GM21528 (cell line): ENCODE results near the gene MYH11.
"Not testable (repeated sequence)": the region's sequence is repeated elsewhere in the genome, so short reads cannot be mapped to it uniquely, and the experiment has no call there.

Experiments
- ATAC-seq: cut with Tn5 transposase; IDR thresholded peaks from one replicate; pipeline ENCODE4 v1.9.1; 2021; ENCODE audit warnings: mild to moderate bottlenecking, moderate library complexity; ENCODE audit not compliant: unreplicated experiment, low FRiP score

The MYH11 gene

DNA sequence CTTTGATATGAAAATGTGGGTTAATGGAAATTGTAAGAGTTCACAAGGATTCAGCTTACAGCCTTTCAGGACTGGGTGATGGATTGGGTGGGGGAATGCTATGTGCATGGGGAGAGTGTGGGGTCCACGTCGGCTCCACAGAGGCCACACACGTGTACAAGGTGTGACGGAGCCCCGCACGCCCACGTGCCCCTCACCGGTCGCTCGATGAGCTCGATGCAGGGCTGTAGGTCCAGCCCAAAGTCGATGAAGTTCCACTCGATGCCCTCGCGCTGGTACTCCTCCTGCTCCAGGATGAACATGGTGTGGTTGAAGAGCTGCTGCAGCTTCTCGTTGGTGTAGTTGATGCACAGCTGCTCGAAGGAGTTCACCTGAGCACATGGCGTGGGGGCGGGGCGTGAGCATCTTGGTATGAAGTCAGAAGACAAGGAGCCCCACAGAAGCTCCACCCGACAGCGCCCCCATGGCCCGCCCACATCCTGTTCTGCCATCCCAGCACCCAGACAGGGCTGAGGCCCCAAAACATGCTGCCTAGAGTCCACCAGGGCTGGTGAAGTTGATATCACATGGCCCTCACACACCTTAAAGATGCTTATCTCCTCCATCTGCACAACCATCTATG, 99.1 kb downstream of the MYH11 start:
- no peak for ATAC-seq

DNA sequence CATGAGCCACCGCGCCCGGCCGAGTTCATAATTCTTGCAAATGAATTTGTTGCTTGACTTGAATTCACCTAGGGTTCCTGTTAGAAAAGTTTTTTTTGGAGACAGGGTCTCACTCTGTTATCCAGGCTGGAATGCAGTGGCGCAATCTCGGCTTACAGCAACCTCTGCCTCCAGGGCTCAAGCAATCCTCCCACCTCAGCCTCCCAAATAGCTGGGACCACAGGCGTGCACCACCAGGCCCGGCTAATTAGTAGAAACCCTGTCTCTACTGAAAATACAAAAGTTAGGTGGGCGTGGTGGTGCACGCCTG, 99.8 kb downstream of the MYH11 start:
- no peak for ATAC-seq

DNA sequence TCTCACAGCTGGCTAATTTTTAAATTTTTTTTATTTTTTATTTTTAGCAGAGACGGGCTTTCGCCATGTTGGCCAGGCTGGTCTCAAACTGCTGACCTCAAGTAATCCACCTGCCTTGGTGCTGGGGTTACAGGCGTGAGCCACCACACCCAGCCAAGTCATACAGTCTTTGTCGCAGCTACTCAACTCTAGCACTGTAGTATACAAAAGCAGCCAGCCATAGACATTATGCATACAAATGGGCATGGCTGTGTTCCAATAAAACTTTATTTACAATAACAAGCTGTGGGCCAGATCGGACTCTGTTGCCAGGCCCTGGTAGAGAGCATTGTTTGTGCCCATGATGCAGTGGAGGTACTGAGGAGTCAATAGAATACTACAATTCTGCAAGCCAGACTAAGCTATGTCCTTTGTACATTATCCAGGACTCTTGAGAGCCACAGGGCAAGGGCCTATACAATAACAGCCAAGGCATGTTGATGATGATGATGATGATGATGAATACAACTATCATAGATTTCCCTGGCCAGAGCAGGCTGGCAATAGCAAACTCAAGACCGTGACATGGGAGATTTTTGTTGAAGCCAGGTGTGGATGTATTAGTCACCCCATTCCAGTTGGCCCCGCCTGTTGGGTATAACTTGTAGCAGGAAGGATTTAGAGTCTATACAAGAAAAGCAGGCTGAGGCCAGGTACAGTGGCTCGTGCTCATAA, 101.8 kb downstream of the MYH11 start:
- ATAC-seq = no peak

DNA sequence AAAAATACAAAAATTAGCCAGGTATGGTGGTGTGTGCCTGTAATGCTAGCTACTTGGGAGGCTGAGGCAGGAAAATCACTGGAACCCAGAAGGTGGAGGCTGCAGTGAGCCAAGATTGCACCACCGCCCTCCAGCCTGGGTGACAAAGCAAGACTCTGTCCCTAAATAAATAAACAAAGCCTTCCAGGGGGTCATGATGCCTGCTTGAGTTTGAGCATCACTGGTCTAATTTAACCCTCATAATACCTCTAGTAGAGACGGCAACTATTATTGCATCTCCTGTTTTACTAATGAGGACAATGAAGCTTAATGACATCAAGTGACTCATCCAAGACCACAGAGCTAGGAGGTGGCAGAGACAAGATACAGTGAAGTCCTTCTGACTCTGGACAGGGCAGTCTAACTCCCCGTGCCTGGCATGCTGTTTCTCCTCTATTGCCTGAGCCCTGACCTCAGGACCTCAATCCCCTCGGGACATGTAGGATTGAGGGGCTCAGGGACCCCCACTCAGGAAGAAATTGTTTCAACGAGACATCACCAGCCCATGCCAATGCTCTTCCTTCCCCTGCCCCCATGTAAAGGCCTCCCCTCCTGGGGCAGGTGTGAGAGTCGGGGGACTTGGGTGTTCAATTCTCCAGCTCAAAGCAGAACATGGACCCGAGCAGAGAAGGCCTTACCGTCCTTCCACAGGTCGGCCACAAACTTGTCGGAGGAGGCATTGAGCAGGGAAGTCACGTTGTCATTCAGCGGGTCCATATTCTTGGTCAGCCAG, 103.9 kb downstream of the MYH11 start:
- ATAC-seq = no peak

DNA sequence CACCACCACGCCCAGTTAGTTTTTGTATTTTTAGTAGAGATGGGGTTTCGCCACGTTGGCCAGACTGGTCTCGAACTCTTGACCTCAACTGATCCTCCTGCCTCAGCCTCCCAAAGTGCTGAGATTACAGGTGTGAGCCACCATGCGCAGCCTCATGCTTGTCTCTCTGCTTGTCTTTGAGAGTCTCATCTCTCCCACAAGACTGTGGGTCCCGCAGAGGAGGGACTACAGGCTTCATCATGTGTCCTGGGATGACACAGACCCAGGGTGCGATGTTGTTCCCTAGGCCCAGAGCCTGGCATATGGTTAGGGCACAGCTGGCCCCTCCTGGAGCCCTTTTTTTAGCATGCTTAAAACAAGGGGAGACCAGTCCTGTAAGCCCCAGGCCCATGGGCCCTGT, 104.9 kb downstream of the MYH11 start:
- no peak for ATAC-seq

DNA sequence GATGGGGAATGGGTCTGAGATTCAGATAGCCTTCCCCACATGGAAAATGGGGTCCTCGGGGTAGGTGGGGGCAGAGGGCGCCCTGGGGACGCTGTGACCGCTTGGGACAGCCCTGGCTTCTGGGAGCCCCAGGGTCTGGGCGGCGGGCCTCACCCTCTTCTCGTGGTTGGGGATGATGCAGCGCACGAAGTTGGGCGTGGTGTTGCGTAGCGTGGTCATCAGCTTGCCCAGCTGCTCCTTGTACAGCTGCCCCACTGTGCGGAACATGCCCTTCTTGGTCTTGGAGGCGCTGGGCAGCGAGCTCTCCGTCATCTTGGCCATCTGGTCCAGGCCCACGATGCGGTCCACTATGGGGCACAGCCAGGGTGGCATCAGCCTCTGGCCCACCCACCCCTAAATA, 106.8 kb downstream of the MYH11 start:
- ATAC-seq = no peak

DNA sequence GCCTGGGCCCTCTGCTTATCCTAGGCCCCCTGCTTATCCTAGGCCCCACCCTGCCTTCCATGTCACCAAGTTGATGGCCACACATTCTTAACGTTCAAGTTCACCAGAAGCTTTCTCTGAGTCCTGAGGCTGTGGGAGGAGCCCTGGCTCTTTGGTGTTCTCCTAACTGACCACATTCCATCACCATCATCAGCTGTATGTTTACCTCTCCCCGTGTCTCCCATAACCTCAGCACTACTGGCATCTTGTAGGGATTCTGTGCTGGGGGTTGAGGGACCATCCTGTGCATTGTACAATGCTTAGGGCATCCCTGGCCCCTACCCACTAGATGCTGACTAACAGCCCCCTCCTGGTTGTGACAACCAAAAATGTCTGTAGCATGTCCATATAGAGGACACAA, 107.5 kb downstream of the MYH11 start:
- ATAC-seq = no peak

DNA sequence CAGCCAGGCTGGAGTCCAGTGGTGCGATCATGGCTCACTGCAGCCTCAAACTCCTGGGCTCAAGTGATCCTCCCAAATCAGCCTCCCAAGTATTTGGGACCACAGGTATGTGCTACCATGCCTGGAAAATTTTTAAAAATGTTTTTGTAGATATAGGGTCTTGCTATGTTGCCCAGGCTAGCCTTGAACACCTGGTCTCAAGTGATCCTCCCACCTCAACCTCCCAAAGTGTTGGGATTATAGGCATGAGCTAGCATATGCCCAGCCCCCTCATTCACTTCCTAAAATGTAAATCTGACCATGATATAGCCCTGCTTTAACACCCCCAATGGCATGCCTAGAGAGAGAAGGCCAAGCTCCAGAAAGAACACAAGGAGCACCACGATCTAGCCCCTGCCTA, 108.2 kb downstream of the MYH11 start:
- ATAC-seq = no peak

DNA sequence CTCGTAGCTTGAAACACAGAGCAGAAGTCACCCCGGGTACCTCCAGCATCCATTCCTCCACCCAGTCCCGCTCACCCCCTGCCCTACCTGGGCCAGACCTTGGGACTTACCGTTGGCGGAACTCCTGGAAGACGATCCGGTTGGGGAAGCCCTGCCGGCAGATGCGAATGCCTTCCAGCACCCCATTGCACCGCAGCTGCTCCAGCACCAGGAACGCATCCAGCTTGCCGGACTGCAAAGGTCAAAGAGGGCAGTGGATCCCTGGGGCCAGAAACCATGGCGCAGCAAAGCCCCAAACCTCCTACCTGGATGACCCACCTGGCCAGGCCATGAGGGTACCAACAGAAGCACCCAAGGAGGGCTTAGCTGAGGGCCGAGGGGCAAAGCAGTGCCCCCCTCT, 108.9 kb downstream of the MYH11 start:
- no peak for ATAC-seq

DNA sequence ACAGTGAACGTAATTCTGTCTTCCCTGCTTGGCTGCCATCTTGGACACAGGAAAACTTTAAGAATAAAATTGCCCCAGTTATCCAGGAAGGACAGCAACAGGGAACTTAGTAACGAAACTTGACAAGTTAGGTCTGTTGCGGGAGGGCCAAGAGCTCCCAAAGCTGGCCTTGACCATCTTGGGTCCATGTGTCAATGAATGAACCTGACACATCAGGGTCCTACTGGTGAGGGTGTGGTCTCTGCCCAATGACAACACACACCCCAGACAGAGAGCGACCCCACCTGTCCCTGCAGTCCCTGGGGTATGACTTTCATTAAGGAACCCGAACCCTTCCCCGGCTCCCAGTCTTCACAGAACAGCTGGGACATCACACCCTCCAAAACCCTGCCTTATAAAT, 110.5 kb downstream of the MYH11 start:
- no peak for ATAC-seq

DNA sequence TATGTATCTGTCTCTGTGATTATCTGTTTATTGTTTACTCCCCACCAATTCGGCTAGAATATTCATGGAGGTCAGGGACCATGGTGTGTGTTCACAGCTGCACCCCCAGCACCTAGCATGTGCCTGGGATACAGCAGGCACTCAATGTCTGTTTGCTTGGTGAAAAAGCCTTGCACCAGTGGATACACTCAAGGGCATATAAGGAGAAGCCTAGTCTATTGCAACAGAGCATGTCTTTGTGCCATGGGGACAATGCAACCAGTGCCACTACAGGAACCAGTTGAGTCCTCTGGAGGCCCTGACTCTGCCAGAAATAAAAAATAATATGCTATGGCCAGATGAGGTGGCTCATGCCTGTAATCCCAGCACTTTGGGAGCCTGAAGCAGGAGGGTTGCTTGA, 113.2 kb downstream of the MYH11 start:
- ATAC-seq = no peak

DNA sequence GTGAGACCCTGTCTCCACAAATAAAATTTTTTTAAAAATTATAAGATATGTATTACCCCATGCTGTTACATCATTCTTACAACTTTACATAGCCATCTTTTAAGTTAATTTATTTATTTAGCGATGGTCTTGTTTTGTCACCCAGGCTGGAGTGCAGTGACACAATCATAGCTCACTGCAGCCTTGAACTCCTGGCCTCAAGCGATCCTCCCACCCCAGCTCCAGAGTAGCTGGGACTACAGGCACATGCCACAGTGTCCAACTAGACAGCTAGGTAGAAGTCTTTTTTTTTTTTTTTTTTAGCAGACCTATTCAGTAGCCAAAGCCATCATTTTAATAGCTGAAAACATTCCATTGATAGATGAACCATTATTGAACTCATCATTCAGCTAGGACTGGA, 114.1 kb downstream of the MYH11 start:
- no peak for ATAC-seq

DNA sequence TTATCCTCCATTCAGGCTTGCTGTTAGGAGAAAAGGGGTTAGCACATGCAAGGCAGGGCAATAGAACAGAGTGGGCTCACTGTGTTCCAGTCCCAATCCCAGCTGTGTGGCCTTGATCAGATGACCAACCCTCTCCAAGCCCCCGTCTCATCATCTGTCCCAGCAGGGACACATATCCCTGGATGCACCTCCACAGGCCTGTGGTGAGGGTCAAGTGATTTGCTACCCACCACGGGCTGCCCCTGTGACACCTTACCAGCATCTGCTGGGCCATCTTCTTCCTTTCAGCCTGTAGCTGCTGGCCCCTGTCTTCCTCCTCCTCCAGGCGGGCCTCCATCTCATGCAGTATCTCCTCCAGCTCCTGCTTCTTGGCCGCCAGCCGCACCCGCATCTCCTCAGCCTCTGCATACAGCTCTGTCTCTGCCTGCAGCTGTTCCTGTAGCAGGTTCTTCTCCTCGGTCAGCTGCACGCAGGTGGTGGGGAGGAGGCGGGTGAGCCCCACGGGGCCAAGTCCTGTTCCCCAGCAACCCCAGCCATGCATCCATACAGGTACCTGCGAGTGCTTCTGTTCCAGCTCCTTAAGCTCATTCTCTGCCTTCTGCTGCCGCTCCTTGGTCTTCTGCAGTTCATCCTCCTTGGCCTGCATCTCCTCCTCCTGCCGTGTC, 115.5 kb downstream of the MYH11 start:
- no peak for ATAC-seq

DNA sequence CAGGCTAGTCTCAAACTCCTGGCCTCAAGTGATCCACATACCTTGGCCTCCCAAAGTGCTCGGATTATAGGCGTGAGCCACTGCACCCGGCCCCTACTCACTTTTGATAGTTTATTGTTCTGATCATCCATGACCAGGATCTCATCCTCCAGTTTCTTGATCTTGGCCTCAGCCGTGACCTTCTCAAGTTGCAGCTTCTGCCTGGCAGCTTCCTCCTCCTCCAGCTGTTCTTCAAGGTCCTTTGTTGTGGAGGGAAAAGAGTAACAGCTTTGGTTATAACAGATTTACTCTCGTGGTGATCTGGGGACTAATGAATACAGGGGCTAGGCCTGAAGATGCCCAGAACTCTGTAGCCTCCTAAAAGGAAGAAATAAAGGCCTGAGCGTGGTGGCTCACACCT, 116.9 kb downstream of the MYH11 start:
- ATAC-seq = no peak

DNA sequence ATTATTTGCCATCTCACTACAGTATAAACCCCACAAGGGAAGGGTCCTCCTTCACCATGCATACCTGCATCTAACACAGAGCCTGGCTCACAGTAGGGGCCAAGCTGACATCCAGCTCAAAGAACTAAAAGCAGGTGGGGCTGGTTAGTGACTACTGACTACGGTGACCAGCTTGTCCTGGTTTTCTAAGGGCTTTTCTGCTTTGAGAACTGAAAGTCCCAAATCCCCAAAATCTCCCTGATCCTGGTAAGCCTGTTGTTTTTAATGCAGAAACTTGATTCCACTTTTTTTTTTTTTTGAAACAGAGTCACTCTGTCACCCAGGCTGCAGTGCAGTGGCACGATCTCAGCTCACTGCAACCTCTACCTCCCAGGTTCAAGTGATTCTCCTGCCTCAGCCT, 117.4 kb downstream of the MYH11 start:
- ATAC-seq = no peak

DNA sequence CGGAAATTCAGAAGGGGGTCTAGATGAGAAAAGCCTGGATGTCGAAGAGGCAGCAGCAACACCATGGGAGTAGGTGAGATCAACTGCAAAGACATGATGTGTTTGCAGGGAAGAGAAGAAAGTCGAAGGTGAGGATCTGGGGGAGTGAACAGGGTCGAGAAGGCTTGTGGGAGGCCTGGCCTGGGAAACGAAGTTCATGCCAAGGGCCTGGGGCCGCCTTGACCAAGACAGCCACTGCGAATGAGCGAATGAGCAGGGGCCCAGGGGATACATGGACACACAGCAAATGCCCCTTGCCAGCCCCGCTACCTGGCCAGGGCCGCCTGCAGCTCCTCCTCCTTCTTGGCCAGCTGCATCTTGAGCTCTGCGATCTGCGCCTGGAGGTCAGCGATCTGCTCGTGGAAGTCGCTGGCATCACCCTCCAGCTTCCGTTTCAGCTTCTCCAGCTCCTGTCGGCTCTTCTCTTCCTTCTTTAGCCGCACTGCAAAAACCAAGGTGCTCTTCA, 119.6 kb downstream of the MYH11 start:
- ATAC-seq = no peak

DNA sequence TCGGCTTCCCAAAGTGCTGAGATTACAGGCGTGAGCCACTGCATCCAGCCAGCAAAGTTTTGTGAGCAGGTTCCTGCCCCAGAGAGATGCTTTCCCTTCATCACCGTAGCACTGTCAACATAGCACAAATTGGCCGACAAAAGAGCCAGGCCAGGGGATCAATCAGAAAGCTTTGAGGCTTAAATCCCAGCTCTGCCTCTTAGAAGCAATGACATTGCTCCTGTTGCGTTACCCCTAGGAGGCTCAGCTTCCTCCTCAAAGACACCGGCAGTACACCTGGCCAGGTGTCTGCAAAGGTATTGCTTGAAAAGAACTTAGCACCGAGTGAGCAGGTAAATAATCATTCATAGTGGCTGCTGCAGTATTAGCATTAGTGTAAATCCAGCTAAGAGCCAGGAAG, 120.3 kb downstream of the MYH11 start:
- ATAC-seq = no peak

DNA sequence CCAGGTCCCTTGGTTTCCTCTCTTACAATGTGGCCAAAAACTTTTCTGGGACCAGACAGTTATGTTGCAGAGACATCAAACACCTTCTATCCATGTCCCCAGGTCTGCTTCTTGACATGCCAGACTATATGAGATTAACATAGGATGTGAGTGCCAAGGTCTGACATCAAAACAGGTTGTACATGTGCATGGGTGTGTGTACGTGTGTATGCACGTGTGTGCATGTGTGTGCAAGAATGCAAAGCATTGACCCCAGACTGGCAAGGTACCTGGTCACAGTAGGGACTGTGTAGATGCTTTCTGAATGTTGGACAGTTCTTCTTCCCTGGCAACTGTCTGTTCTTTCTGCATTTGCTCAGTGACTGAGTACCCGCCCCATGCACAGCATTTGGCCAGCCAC, 121.2 kb downstream of the MYH11 start:
- no peak for ATAC-seq

DNA sequence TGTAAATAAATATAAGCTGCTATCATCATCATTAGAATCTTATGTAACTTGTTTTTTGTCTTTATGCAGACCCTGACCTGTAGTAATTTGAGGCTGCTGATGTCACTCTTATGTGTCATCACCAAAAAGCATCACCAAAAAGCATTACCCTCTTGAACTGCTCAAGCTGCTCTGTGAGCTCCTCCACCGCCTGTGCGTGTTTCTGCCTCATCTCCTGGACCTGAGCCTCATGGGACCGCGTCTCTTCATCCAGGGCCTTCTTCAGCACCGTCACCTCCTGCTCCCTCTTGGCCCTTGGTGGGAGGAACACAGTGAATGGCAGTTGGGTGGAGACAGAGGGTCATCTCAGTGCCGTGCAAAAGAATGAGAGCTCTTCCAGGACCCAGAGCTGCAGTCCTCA, 124.4 kb downstream of the MYH11 start:
- no peak for ATAC-seq

DNA sequence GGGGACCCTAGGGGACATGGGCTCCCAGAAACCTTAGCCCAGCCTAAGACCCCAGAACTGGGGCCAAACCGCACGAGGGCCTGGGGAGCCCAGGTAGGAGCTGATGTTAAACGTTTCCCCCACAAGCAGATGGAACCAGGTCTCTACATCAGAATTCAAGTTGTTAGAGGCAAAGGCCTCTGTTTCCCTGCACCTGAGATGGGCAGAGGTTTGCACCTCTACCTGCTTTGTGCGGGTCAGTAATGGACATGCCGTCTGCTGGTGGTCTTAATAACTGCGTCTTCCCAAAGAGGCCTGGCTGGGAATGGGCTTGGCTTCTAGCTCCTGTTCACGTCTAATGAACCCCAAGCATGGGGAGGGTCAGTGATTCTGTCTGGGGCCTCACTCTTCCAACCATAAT, 127.7 kb downstream of the MYH11 start:
- no peak for ATAC-seq

DNA sequence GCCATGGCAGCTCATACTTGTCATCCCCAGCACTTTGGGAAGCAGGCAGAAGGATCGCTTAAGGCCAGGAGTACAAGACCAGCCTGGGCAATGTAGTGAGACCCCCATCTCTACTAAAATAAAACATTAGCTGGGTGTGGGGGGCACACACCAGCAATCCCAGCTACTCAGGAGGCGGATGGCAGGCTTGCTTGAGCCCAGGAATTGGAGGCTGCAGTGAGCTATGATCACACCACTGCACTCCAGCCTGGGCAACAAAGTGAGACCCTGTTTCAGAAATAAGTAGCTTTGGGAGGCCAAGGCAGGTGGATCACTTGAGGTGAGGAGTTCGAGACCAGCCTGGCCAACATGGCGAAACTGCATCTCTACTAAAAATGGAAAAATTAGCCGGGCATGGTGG, 129.1 kb downstream of the MYH11 start:
- not testable (repeated sequence) for ATAC-seq
